Measurements from ENCODE around the gene NUMB. TPM values are rescaled to one million over a fixed set of nuclear protein-coding genes. Genes with fewer than 3 reads are reported as not detected.

The NUMB gene
- total and polyA plus RNA-seq, 2 of the 13 experiments (the other 11 are each of a cell fraction or from before 2014, with no cell fraction given): 20.3 to 71.1 TPM

DNA sequence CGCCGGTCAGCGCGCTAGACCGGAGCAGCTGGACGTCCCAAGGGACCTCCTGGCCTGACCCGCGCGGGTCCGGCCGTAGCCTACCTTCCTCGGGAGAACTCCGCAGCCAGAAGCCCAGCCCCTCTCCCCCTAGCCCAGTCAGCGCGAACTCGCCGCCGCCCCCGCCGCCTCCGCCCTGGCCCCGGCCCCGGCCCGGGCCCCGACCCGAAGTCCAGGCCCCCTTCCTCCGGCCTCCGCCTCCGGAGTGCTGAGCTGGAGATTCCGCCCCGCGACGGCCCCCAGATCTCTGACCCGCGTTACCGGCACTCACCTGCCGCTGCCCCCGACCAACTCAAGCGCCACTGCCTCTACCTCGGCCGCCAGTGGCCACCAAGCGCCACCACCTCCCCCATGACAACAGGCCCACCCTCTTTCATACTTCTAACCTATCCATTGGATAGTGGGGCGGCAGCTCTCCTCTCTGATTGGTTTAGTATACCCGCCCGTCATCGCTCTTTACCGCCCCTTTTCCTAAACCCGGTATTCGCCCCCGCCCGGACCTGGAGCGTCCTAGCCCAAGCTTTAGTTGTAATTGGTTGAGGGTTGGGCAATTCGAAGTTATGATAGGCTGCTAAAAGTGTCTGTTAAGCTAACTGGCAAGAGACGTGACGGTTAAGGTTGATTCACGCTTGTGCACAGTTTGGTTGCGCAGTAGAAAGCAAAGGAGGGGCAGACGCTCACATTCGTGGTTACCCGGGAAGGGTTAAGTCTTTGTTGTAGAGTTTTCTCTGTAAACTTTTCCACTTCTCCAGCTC lies at the start of gene NUMB (continued):
- TF ChIP-seq, protein P1, sequence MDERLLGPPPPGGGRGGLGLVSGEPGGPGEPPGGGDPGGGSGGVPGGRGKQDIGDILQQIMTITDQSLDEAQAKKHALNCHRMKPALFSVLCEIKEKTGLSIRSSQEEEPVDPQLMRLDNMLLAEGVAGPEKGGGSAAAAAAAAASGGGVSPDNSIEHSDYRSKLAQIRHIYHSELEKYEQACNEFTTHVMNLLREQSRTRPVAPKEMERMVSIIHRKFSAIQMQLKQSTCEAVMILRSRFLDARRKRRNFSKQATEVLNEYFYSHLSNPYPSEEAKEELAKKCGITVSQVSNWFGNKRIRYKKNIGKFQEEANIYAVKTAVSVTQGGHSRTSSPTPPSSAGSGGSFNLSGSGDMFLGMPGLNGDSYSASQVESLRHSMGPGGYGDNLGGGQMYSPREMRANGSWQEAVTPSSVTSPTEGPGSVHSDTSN (CRISPR knock-in tag; IDR thresholded peaks at IDR 0.05): peak; percentile 99
- peak; percentile 78; the same call in 1 of the 2 replicates for TF ChIP-seq MAZ (IDR thresholded peaks at IDR 0.05; ENCODE audit: borderline replicate concordance, low read depth, low read length)
- peak; percentile 56; the same call in 1 of the 2 replicates for TF ChIP-seq MAZ (CRISPR knock-in tag; IDR thresholded peaks at IDR 0.05; ENCODE audit: low read depth)
- TF ChIP-seq, protein P2, sequence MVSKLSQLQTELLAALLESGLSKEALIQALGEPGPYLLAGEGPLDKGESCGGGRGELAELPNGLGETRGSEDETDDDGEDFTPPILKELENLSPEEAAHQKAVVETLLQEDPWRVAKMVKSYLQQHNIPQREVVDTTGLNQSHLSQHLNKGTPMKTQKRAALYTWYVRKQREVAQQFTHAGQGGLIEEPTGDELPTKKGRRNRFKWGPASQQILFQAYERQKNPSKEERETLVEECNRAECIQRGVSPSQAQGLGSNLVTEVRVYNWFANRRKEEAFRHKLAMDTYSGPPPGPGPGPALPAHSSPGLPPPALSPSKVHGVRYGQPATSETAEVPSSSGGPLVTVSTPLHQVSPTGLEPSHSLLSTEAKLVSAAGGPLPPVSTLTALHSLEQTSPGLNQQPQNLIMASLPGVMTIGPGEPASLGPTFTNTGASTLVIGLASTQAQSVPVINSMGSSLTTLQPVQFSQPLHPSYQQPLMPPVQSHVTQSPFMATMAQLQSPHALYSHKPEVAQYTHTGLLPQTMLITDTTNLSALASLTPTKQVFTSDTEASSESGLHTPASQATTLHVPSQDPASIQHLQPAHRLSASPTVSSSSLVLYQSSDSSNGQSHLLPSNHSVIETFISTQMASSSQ (IDR thresholded peaks at IDR 0.05; ENCODE audit: low read depth): peak; percentile 48; the same call in 1 of the 2 replicates
- TF ChIP-seq, protein P2 (CRISPR knock-in tag; IDR thresholded peaks at IDR 0.05; ENCODE audit: borderline replicate concordance): no peak
- peak; percentile 58; the same call in 1 of the 3 replicates for TF ChIP-seq MXI1 (IDR thresholded peaks at IDR 0.05; ENCODE audit: borderline replicate concordance, low read depth, low read length)
- TF ChIP-seq ZNF431 (CRISPR knock-in tag; IDR thresholded peaks at IDR 0.05; ENCODE audit: borderline replicate concordance, low read depth): no peak
- 0 out of 2 replicates have a peak, but pooled peaks have one; percentile 43 for TF ChIP-seq ZNF556 (CRISPR knock-in tag; IDR thresholded peaks at IDR 0.05; ENCODE audit: borderline replicate concordance)
- peak; percentile 68 for TF ChIP-seq FOSL2 (CRISPR knock-in tag; IDR thresholded peaks at IDR 0.05)
- peak; percentile 61; the same call in 1 of the 2 replicates for TF ChIP-seq KLF6 (CRISPR knock-in tag; IDR thresholded peaks at IDR 0.05)
- no peak for TF ChIP-seq SOX6 (IDR thresholded peaks at IDR 0.05)
- TF ChIP-seq SOX6 (CRISPR knock-in tag; IDR thresholded peaks at IDR 0.05): peak; percentile 59; the same call in 1 of the 2 replicates
- peak; percentile 96 for TF ChIP-seq ZNF652 (CRISPR knock-in tag; IDR thresholded peaks at IDR 0.05; ENCODE audit: borderline replicate concordance, low read depth)
- TF ChIP-seq, protein P3, sequence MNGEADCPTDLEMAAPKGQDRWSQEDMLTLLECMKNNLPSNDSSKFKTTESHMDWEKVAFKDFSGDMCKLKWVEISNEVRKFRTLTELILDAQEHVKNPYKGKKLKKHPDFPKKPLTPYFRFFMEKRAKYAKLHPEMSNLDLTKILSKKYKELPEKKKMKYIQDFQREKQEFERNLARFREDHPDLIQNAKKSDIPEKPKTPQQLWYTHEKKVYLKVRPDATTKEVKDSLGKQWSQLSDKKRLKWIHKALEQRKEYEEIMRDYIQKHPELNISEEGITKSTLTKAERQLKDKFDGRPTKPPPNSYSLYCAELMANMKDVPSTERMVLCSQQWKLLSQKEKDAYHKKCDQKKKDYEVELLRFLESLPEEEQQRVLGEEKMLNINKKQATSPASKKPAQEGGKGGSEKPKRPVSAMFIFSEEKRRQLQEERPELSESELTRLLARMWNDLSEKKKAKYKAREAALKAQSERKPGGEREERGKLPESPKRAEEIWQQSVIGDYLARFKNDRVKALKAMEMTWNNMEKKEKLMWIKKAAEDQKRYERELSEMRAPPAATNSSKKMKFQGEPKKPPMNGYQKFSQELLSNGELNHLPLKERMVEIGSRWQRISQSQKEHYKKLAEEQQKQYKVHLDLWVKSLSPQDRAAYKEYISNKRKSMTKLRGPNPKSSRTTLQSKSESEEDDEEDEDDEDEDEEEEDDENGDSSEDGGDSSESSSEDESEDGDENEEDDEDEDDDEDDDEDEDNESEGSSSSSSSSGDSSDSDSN (CRISPR knock-in tag; IDR thresholded peaks at IDR 0.05): peak; percentile 87; the same call in 1 of the 2 replicates
- peak; percentile 50; the same call in 1 of the 2 replicates for TF ChIP-seq BORCS8-MEF2B (CRISPR knock-in tag; IDR thresholded peaks at IDR 0.05)
- TF ChIP-seq SP1 (IDR thresholded peaks at IDR 0.05): no peak
- TF ChIP-seq SP1 (CRISPR knock-in tag; IDR thresholded peaks at IDR 0.05): peak; percentile 74
